Measurements from ENCODE around the gene RSU1. TPM values are rescaled to one million over a fixed set of nuclear protein-coding genes. Genes with fewer than 3 reads are reported as not detected.

The RSU1 gene
- total and polyA plus RNA-seq, 2 of the 13 experiments (the other 11 are each of a cell fraction or from before 2014, with no cell fraction given), result 32.3 to 35.1 TPM

DNA sequence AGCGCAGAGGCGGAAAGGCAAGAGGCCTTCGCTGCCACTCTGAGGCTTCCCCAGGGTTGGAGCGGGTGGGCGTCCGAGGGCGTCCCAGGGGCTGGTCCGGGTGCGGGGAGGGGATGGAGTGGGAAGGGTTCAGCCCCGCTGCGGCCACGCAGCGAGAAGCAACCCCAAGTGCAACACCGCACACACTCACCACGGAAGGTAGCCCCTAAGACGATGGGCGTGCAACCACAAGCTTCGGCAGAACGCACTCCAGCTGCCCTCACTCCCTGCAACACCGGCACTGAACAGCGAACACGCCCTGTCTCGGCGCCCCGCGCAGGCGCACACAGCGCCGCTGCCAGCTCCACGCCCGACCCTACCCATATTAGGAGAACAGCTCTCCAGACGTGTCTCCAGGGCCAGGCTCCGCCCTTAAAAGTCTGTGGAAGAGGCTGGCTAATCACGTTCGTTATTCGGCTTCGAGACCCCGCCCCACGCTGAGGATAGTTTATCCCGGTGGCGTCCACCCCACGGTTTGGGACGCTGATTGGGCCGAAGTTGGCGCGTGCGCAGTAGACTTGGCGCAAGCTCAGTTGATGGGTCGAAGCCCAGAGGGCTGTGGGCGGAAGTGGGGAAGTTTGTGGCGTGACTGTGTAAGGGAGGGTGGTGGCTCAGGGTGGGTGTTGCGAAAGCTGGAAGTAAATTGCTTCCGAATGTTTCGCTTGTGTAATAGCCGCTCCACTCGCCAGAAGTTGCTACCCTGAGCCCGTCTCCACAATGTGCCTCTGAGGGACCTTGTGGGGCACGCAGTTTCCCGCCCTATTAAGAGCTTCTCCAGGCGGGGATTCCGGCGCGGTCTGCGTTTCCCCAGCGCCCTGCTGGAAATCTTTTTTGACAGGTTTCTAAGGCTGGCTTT is at the start of gene RSU1 (continued):
- TF ChIP-seq ZNF230 (CRISPR knock-in tag; IDR thresholded peaks at IDR 0.05), result 0 out of 2 replicates have a peak, but pooled peaks have one; percentile 36
- no peak for TF ChIP-seq ATM (IDR thresholded peaks at IDR 0.05; ENCODE audit: borderline replicate concordance)
- TF ChIP-seq, protein P1, sequence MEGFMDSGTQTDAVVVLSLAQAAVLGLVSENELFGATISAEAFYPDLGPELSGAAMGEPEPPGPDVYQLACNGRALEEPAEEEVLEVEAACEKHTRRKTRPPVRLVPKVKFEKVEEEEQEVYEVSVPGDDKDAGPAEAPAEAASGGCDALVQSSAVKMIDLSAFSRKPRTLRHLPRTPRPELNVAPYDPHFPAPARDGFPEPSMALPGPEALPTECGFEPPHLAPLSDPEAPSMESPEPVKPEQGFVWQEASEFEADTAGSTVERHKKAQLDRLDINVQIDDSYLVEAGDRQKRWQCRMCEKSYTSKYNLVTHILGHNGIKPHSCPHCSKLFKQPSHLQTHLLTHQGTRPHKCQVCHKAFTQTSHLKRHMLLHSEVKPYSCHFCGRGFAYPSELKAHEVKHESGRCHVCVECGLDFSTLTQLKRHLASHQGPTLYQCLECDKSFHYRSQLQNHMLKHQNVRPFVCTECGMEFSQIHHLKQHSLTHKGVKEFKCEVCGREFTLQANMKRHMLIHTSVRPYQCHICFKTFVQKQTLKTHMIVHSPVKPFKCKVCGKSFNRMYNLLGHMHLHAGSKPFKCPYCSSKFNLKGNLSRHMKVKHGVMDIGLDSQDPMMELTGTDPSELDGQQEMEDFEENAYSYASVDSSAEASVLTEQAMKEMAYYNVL (CRISPR knock-in tag; IDR thresholded peaks at IDR 0.05; ENCODE audit: borderline replicate concordance), result peak; percentile 8; the same call in 1 of the 2 replicates
- TF ChIP-seq, protein P2, sequence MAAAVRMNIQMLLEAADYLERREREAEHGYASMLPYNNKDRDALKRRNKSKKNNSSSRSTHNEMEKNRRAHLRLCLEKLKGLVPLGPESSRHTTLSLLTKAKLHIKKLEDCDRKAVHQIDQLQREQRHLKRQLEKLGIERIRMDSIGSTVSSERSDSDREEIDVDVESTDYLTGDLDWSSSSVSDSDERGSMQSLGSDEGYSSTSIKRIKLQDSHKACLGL (CRISPR knock-in tag; IDR thresholded peaks at IDR 0.05), result peak; percentile 85; the same call in 1 of the 2 replicates
- TF ChIP-seq ZBTB7B (CRISPR knock-in tag; IDR thresholded peaks at IDR 0.05), result 0 out of 2 replicates have a peak, but pooled peaks have one; percentile 38
- no peak; the same call in 1 of the 2 replicates for TF ChIP-seq MTA1 (CRISPR knock-in tag; IDR thresholded peaks at IDR 0.05; ENCODE audit: borderline replicate concordance)
- TF ChIP-seq, protein P3, sequence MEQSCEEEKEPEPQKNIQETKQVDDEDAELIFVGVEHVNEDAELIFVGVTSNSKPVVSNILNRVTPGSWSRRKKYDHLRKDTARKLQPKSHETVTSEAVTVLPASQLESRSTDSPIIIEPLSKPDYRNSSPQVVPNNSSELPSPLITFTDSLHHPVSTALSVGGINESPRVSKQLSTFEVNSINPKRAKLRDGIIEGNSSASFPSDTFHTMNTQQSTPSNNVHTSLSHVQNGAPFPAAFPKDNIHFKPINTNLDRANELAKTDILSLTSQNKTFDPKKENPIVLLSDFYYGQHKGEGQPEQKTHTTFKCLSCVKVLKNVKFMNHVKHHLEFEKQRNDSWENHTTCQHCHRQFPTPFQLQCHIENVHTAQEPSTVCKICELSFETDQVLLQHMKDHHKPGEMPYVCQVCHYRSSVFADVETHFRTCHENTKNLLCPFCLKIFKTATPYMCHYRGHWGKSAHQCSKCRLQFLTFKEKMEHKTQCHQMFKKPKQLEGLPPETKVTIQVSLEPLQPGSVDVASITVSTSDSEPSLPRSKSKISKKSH (CRISPR knock-in tag; IDR thresholded peaks at IDR 0.05; ENCODE audit: borderline replicate concordance), result peak; percentile 62; the same call in 1 of the 2 replicates
- TF ChIP-seq NONO (IDR thresholded peaks at IDR 0.05), result no peak
- TF ChIP-seq NONO (CRISPR knock-in tag; conservative IDR thresholded peaks at IDR 0.05), result peak; percentile 59; the same call in 1 of the 2 replicates
- peak; percentile 68; the same call in 1 of the 2 replicates for TF ChIP-seq NRL (CRISPR knock-in tag; IDR thresholded peaks at IDR 0.05; ENCODE audit: borderline replicate concordance)
- peak; percentile 32; the same call in 1 of the 2 replicates for TF ChIP-seq PHF21A (CRISPR knock-in tag; IDR thresholded peaks at IDR 0.05)
- peak; percentile 91 for TF ChIP-seq ZNF605 (CRISPR knock-in tag; IDR thresholded peaks at IDR 0.05)
- no peak for TF ChIP-seq KLF12 (CRISPR knock-in tag; IDR thresholded peaks at IDR 0.05; ENCODE audit: borderline replicate concordance)
- peak; percentile 25; the same call in 1 of the 2 replicates for TF ChIP-seq ZBTB7A (CRISPR knock-in tag; IDR thresholded peaks at IDR 0.05)
- TF ChIP-seq, protein P4, sequence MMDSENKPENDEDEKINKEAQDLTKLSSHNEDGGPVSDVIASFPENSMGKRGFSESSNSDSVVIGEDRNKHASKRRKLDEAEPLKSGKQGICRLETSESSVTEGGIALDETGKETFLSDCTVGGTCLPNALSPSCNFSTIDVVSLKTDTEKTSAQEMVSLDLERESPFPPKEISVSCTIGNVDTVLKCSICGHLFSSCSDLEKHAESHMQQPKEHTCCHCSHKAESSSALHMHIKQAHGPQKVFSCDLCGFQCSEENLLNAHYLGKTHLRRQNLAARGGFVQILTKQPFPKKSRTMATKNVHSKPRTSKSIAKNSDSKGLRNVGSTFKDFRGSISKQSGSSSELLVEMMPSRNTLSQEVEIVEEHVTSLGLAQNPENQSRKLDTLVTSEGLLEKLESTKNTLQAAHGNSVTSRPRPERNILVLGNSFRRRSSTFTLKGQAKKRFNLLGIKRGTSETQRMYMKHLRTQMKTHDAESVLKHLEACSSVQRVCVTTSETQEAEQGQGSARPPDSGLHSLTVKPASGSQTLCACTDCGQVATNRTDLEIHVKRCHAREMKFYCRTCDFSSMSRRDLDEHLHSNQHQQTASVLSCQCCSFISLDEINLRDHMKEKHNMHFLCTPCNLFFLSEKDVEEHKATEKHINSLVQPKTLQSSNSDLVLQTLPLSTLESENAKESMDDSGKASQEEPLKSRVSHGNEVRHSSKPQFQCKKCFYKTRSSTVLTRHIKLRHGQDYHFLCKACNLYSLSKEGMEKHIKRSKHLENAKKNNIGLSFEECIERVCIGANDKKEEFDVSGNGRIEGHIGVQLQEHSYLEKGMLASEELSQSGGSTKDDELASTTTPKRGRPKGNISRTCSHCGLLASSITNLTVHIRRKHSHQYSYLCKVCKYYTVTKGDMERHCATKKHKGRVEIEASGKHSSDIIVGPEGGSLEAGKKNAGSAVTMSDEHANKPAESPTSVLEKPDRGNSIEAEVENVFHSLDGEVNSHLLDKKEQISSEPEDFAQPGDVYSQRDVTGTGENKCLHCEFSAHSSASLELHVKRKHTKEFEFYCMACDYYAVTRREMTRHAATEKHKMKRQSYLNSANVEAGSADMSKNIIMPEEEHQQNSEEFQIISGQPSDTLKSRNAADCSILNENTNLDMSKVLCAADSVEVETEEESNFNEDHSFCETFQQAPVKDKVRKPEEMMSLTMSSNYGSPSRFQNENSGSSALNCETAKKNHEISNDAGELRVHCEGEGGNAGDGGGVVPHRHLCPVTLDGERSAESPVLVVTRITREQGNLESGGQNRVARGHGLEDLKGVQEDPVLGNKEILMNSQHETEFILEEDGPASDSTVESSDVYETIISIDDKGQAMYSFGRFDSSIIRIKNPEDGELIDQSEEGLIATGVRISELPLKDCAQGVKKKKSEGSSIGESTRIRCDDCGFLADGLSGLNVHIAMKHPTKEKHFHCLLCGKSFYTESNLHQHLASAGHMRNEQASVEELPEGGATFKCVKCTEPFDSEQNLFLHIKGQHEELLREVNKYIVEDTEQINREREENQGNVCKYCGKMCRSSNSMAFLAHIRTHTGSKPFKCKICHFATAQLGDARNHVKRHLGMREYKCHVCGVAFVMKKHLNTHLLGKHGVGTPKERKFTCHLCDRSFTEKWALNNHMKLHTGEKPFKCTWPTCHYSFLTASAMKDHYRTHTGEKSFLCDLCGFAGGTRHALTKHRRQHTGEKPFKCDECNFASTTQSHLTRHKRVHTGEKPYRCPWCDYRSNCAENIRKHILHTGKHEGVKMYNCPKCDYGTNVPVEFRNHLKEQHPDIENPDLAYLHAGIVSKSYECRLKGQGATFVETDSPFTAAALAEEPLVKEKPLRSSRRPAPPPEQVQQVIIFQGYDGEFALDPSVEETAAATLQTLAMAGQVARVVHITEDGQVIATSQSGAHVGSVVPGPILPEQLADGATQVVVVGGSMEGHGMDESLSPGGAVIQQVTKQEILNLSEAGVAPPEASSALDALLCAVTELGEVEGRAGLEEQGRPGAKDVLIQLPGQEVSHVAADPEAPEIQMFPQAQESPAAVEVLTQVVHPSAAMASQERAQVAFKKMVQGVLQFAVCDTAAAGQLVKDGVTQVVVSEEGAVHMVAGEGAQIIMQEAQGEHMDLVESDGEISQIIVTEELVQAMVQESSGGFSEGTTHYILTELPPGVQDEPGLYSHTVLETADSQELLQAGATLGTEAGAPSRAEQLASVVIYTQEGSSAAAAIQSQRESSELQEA (CRISPR knock-in tag; IDR thresholded peaks at IDR 0.05; ENCODE audit: not compliant biosample characterization), result peak; percentile 69

Data from HepG2 (cell line).